ENCODE measurements around the gene FKBP5. TPM values are rescaled to one million over a fixed set of nuclear protein-coding genes. Genes with fewer than 3 reads are reported as not detected.
A peak's percentile ranks its signal among the peaks of the same experiment; 100 is the strongest.

The FKBP5 gene
- total RNA-seq = 5.9 and 6.9 TPM in 2 replicates
- long read RNA-seq, transcript FKBP5-201 (11 exons, 3,772 nt) = major isoform, 18 of 23 reads
- long read RNA-seq, partial matches to known transcripts = 4 of 23 reads
- long read RNA-seq, other reads (novel, unspliced or antisense) = 1 of 23 reads

DNA sequence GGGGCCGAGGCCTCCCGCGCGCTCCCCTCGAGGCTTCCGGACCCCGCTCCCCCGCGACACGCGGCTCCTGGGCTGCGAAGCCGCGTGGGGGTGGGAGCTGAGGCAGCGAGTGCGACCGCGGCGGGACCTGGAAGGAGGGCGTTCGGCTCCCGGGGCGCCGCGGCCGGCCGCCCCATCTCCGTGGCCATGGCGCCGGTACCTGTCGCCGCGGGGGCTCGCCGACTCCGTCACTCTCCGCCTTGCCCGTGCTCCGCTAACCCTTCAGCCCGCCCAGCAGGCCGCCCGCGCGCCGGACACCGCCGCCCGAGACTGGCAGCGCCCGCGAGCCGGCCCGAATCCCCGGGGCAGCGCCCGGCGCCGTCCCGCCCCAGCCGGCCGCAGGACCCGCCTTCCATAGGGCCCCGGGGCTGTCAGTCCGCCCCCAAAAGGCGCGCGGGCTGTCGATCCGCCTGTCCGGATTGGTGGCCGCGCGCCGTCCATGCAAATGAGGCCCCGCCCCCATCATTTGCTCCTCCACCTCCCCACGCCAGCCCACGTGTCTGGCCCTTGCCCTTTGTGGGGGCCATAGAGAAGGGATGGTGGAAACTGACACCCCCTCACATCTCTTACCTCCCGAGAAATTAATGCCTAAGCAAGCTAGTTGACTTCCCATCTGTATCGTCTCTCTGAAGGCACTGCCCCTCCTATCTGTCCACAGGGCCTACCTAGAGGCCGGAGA is at the start of gene FKBP5:
FKBP5 (minus strand) TSS at position 311 of the 718 bp plus-strand sequence. CDS start 46,091 bp downstream, outside the sequence.
- H3K4me3 Mint-ChIP-seq (ENCODE audit: low read depth) = peak within 1 kb of the TSS; percentile 78
- no peaks in the 10 kb centered on the region for H3K9me3 Mint-ChIP-seq (ENCODE audit: low read depth)
- no peaks in the 10 kb centered on the region for H3K36me3 Mint-ChIP-seq (ENCODE audit: insufficient read depth)
- H3K27ac Mint-ChIP-seq = peak within 1 kb of the TSS; percentile 73
- TF ChIP-seq, protein P1, sequence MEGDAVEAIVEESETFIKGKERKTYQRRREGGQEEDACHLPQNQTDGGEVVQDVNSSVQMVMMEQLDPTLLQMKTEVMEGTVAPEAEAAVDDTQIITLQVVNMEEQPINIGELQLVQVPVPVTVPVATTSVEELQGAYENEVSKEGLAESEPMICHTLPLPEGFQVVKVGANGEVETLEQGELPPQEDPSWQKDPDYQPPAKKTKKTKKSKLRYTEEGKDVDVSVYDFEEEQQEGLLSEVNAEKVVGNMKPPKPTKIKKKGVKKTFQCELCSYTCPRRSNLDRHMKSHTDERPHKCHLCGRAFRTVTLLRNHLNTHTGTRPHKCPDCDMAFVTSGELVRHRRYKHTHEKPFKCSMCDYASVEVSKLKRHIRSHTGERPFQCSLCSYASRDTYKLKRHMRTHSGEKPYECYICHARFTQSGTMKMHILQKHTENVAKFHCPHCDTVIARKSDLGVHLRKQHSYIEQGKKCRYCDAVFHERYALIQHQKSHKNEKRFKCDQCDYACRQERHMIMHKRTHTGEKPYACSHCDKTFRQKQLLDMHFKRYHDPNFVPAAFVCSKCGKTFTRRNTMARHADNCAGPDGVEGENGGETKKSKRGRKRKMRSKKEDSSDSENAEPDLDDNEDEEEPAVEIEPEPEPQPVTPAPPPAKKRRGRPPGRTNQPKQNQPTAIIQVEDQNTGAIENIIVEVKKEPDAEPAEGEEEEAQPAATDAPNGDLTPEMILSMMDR (IDR thresholded peaks at IDR 0.05; ENCODE audit: unreplicated experiment) = no peak
- peaks cover 4% of the 10 kb centered on the region for H3K4me1 Mint-ChIP-seq (ENCODE audit: low read depth)
- peaks cover 16% of the 10 kb centered on the region for H3K27me3 Mint-ChIP-seq
- DNase-seq (ENCODE audit: low spot score, unreplicated experiment) = peak; percentile 84

DNA sequence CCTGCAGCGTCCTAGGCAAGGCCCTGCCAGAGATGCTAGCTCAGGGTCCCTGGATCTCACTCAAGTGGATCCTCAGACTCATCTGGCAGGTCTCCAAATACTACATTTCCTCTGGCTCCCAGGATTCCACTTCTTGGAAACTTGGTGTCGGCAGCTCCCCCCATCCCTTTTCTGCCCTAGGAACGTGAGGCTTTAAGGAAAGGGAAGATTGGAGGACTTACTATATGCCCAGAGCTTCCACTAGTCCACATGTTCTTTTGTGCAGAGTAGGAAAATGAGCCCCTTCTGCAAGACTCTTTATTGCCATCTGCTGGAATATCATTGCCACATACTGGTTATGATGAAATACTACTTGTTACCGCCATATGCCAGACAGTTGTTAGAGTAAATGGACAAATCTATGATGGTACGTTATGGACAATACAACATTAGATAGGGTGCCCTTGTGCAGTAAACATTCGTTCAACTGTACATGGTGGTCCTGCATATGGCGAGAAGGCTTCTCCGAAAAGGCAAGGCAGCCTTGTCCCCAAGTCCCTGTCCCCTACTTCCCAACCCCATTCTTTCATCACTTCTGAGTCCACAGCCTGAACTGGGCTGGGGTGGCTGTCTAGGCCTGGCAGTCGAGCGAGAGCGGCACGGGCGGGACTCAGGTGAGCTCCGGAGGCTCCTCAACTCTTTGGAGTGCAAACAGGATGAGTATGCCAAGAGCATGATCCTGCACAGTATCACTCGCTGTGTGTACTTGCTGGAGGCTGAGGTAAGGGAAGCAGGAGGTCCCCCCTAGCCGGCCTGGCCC is 48.9 kb upstream of the FKBP5 start:
- H3K36me3 Mint-ChIP-seq (ENCODE audit: insufficient read depth) = no peaks in the 10 kb centered on the region
- DNase-seq (ENCODE audit: low spot score, unreplicated experiment) = no peak
- H3K27me3 Mint-ChIP-seq = peaks cover 4% of the 10 kb centered on the region
- TF ChIP-seq, protein P1 (IDR thresholded peaks at IDR 0.05; ENCODE audit: unreplicated experiment) = peak; percentile 69
- peaks cover 11% of the 10 kb centered on the region for H3K4me1 Mint-ChIP-seq (ENCODE audit: low read depth)
- peak overlapping the region; percentile 70 for H3K27ac Mint-ChIP-seq
- H3K4me3 Mint-ChIP-seq (ENCODE audit: low read depth) = no peak overlapping the region
- H3K9me3 Mint-ChIP-seq (ENCODE audit: low read depth) = no peaks in the 10 kb centered on the region

DNA sequence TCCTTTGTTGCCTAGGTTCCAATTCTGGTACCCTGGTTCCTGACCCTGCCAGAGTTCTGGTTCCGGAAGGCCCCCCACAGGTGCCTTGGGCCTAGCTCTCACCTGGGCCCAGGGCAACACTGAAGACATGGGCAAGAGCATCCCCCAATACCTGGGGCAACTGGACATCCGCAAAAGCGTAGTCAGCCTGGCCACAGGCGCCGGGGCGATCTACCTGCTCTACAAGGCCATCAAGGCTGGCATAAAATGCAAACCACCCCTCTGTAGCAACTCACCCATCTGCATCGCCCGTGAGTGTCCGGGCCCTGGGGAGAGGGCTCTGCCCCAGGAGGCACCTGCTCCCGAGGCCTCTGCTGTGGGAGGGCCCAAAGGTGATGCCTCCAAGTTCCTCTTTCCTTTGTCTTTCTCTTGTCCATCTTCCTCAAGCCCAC is 48.3 kb upstream of the FKBP5 start, which contains the start of gene ARMC12:
ARMC12 (plus strand) TSS at position 51 of the 431 bp plus-strand sequence; CDS start at position 128, 77 bp downstream.
- TF ChIP-seq, protein P1 (IDR thresholded peaks at IDR 0.05; ENCODE audit: unreplicated experiment) = no peak
- Mint-ChIP-seq H3K9me3 (ENCODE audit: low read depth) (no peaks in the 10 kb centered on the region), H3K4me1 (ENCODE audit: low read depth) (peaks cover 13% of the 10 kb centered on the region)

DNA sequence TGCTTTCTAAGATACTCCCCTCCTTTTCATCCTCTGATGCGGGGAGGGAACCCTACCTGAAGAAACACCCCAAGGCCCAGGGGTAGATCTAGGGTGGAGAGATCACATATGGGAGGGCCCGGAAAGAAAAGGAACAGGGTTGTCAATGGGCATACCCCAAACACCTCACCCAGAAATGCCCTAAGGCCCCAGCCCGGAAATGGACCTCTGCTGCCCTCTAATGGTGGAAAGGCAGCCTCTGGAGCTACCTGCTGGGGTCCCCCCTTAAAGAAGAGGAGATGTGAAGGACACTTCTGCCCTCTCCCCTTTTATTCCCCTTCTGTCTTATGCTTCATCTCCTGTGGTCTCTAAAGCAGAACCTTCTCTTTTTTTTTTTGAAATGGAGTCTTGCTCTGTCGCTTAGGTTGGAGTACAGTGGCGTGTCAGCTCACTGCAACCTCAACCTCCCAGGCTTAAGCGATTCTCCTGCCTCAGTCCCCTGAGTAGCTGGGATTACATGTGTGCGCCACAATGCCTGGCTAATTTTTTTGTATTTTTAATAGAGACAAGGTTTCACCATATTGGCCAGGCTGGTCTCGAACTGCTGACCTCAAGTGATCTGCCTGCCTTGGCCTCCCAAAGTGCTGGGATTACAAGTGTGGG is 47.7 kb upstream of the FKBP5 start:
- no peak overlapping the region for H3K4me3 Mint-ChIP-seq (ENCODE audit: low read depth)

More for the DNA sequence above, 48.3 kb upstream of the FKBP5 start, which contains the start of gene ARMC12:
- Mint-ChIP-seq H3K27me3 (peaks cover 4% of the 10 kb centered on the region), H3K4me3 (ENCODE audit: low read depth) (no peak within 1 kb of the TSS), H3K27ac (peak within 1 kb of the TSS; percentile 70), H3K36me3 (ENCODE audit: insufficient read depth) (no peaks in the 10 kb centered on the region)
- DNase-seq (ENCODE audit: low spot score, unreplicated experiment) = no peak

More for the DNA sequence above, 47.7 kb upstream of the FKBP5 start:
- Mint-ChIP-seq H3K27me3 (peaks cover 4% of the 10 kb centered on the region), H3K27ac (no peak overlapping the region), H3K36me3 (ENCODE audit: insufficient read depth) (no peaks in the 10 kb centered on the region), H3K9me3 (ENCODE audit: low read depth) (no peaks in the 10 kb centered on the region), H3K4me1 (ENCODE audit: low read depth) (peaks cover 13% of the 10 kb centered on the region)
- peak; percentile 68 for DNase-seq (ENCODE audit: low spot score, unreplicated experiment)
- TF ChIP-seq, protein P1 (IDR thresholded peaks at IDR 0.05; ENCODE audit: unreplicated experiment) = peak; percentile 90
